Spinal cord (tissue), 10 donors: Measurements from ENCODE around the gene NUDT3. TPM values are rescaled to one million over a fixed set of nuclear protein-coding genes. Genes with fewer than 3 reads are reported as not detected.
A peak's percentile ranks its signal among the peaks of the same experiment; 100 is the strongest.
"Not testable (repeated sequence)": the region's sequence is repeated elsewhere in the genome, so short reads cannot be mapped to it uniquely, and the experiment has no call there.

Source experiments
- DNase-seq, 6 donors: peaks; one replicate each; pipeline versions ENCODE4 v3.0.0 to v3.0.0-alpha.2; 2013 to 2015; ENCODE audit warnings: low spot score in 6 of 6, low read depth in 4 of 6
- H3K27ac ChIP-seq: one replicate; pipeline ENCODE4 v1.5.1; 2013; ENCODE audit warnings: low read depth, low read length, control low read depth
- H3K27me3 ChIP-seq: one replicate; pipeline ENCODE4 v1.6.1; 2013; ENCODE audit warnings: low read length; ENCODE audit not compliant: control insufficient read depth, insufficient read depth
- H3K36me3 ChIP-seq: one replicate; pipeline ENCODE4 v1.6.1; 2013; ENCODE audit warnings: low read length; ENCODE audit not compliant: control insufficient read depth, insufficient read depth
- H3K4me1 ChIP-seq: one replicate; pipeline ENCODE4 v1.6.1; 2013; ENCODE audit warnings: low read length; ENCODE audit not compliant: control insufficient read depth, insufficient read depth
- H3K4me3 ChIP-seq: one replicate; pipeline ENCODE4 v1.5.1; 2013; ENCODE audit warnings: low read depth, low read length, control low read depth
- H3K9me3 ChIP-seq: one replicate; pipeline ENCODE4 v1.6.1; 2013; ENCODE audit warnings: low read length; ENCODE audit not compliant: control insufficient read depth, insufficient read depth
- WGBS: methylation state at CpG from one replicate; pipeline ENCODE4 v1.1.5; 2013; ENCODE audit warnings: missing lambda C conversion rate; ENCODE audit not compliant: insufficient coverage; 5-methylcytosine and 5-hydroxymethylcytosine counted together
- polyA plus RNA-seq, 2 donors: library from polyadenylated mRNA; unstranded; fragments of 120-200 nt; gene quantifications; one replicate each; pipeline ENCODE4 v1.2.1, GENCODE V29; 2013; ENCODE audit not compliant: insufficient read length in 2 of 2
- total RNA-seq, 2 donors: library from RNA; depleted of rRNA in 1 of 2; stranded (reverse); fragments of 120-200 nt in 1 of 2; fragments of >200 nt in 1 of 2; gene quantifications; one replicate each; pipeline versions ENCODE4 v1.2.3 to v1.2.4, GENCODE V29; 2013 to 2014
- donor health status: healthy.

The NUDT3 gene
- total and polyA plus RNA-seq, 4 donors = 43.8 to 106 (median 59.8) TPM

DNA sequence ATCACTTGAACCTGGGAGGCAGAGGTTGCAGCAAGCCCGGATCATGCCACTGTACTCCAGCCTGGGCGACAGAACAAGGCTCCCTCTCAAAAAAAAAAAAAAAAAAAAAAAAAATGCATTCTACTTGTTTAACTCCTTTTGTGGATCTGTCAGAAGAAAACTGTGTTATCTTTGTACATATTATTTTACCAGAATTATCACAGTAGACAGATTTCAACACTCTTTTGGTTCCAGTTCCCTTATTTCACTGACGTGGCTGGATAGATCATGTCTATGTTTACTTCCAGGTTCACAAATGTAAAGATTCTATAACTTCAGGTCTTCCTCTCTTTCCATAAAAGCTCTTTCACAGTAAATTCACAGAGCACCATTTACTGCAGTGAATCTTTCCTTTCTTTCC, 18.4 kb downstream of the NUDT3 start:
- Histone ChIP-seq H3K9me3 (no peaks in the 10 kb centered on the region), H3K27ac (peak overlapping the region; percentile 4), H3K4me3 (no peak overlapping the region), H3K27me3 (no peaks in the 10 kb centered on the region), H3K4me1 (no peaks in the 10 kb centered on the region), H3K36me3 (no peaks in the 10 kb centered on the region)
- DNase-seq = no peak
- WGBS = 20% methylated on average over 1 of the region's 3 CpGs

DNA sequence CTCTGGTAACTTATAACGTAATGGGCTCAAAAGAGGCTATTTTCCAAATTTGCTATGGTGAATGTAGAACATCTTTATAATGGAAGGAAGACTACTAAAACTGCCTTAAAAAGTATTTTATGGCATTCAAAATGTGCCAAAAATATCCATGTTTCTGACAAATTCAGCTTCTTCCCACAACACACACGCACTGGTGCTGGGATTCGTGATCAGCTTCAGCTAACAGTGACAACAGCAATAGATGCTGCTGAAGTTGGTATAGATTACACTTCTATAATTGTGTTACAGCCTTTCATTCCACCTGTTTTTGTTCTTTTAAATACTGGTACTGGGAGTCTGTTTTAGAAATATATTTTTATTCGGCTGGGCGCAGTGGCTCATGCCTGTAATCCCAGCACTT, 19.0 kb downstream of the NUDT3 start:
- Histone ChIP-seq H3K9me3 (no peaks in the 10 kb centered on the region), H3K27ac (no peak overlapping the region), H3K4me3 (no peak overlapping the region), H3K27me3 (no peaks in the 10 kb centered on the region), H3K4me1 (no peaks in the 10 kb centered on the region), H3K36me3 (peaks cover 3% of the 10 kb centered on the region)
- no peak for DNase-seq
- WGBS = 100% methylated on average over 1 of the region's 5 CpGs

DNA sequence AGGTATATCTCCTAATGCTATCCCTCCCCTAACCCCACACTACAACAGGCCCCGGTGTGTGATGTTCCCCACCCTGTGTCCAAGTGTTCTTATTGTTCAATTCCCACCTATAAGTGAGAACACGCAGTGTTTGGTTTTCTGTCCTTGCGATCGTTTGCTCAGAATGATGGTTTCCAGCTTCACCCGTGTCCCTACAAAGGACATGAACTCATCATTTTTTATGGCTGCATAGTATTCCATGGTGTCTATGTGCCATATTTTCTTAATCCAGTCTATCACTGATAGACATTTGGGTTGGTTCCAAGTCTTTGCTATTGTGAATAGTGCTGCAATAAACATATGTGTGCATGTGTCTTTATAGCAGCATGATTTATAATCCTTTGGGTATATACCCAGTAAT, 20.6 kb downstream of the NUDT3 start:
- not testable (repeated sequence) for H3K27ac ChIP-seq, DNase-seq, H3K27me3 ChIP-seq, H3K4me1 ChIP-seq, H3K4me3 ChIP-seq, H3K9me3 ChIP-seq, H3K36me3 ChIP-seq
- WGBS = no CpG with 5 or more reads among the region's 5 CpGs

DNA sequence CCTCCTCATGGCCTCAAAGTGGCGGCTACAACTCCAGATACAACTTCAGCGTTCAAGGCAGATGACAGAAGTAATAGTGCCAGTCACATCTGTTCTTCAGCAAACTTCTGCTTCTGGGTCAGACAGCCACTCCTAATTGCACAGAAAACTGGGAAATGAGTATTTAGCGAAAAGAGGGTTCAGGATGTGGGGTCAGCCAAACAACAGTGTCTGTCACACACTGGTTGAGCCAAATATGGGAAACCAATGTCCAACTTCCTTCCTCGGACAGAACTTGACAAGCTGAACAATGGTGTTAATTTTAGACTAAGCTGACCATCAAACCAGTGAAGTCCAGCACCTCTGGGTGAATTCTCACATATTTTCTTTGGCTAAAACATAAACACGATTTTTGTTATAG, 22.1 kb downstream of the NUDT3 start:
- Histone ChIP-seq H3K9me3 (no peaks in the 10 kb centered on the region), H3K27ac (no peak overlapping the region), H3K36me3 (peaks cover 4% of the 10 kb centered on the region), H3K4me3 (no peak overlapping the region), H3K27me3 (no peaks in the 10 kb centered on the region), H3K4me1 (no peaks in the 10 kb centered on the region)
- DNase-seq = no peak
- 100% methylated on average over 2 of the region's 5 CpGs for WGBS

DNA sequence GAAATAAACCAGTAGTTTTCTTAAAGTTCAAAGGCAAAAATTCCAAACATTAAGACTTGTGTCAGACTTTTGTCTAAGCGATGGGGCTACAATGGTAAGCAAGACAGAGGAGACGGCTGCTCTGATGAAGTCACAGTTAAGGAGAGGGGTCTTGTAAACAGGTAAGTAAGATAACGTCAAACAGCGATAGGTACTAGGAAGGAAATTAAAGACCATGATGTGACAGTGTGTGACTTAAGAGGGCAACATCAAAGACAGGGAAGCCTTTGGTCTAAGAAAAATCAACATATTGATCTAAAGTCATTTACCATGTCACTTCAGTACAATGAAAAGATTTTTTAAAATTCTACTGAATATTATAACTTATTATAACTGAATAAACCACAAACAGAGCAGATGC, 23.1 kb downstream of the NUDT3 start:
- H3K27me3 ChIP-seq = no peaks in the 10 kb centered on the region
- no peak overlapping the region for H3K4me3 ChIP-seq
- H3K9me3 ChIP-seq = no peaks in the 10 kb centered on the region
- H3K4me1 ChIP-seq = no peaks in the 10 kb centered on the region
- 100% methylated on average over 1 of the region's 4 CpGs for WGBS
- H3K27ac ChIP-seq = no peak overlapping the region
- DNase-seq = no peak
- peaks cover 4% of the 10 kb centered on the region for H3K36me3 ChIP-seq

DNA sequence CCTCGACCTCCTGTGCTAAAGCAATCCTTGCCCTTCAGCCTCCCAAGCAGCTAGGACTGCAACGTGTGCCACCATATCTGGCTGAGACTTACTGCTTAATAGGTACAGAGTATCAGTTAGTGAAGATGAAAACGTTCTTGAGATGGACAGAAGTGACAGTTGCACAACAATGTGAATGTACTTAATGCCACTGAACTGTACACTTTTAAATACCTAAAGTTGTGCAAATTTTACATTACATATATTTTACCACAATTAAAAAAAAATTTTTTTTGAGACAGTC, 25.9 kb downstream of the NUDT3 start:
- Histone ChIP-seq H3K36me3 (peaks cover 4% of the 10 kb centered on the region), H3K27ac (no peak overlapping the region), H3K9me3 (no peaks in the 10 kb centered on the region), H3K4me1 (no peaks in the 10 kb centered on the region), H3K4me3 (no peak overlapping the region), H3K27me3 (no peaks in the 10 kb centered on the region)
- 73% methylated on average over 1 of the region's 3 CpGs for WGBS
- no peak for DNase-seq

DNA sequence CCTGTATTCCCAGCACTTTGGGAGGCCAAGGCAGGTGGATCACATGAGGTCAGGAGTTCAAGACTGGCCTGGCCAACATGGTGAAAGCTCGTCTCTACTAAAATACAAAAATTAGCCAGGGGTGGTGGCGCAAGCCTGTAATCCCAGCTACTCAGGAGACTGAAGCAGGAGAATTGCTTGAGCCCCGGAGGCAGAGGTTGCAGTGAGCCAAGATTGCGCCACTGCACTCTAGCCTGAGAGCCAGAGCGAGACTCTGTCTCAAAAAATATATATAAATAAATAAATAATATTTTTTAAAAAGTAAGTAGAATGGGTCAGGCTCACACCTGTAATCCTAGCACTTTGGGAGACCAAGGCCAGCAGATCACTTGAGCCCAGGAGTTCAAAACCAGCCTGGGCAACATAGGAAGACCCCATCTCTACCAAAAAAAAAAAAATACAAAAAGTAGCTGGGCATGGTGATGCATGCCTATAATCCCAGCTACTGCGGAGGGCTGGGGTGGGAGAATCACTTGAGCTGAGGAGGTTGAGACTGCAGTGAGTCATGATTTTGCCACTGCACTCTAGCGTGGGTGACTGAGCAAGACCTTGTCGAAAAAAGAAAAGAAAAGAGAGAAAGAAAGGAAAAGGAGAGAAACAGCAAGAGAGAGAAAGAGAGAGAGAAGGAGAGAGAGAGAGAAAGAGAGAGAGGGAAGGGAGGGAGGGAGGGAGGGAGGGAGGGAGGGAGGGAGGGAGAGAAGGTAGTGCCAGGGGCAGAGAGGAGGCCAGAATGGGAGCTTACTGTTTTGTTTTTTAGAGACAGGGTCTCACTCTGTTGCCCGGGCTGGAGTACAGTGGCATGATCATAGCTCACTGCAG, 26.5 kb downstream of the NUDT3 start:
- WGBS = 78% methylated on average over 3 of the region's 9 CpGs
- not testable (repeated sequence) for DNase-seq, H3K27ac ChIP-seq

DNA sequence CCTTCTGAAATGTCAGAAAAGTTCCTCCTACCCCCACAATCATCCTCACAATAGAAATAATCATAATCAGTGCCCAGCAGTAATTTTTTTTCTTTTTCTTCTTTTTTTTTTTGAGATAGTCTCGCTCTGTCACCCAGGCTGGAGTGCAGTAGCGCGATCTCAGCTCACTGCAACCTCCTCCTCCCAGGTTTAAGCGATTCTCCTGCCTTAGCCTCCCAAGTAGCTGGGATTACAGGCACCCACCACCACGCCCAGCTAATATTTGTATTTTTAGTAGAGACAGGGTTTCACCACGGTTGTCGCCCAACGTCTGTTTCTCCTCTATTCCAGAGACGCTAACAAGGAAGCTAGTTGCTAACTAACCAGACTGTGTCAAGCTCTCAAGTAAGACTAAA, 28.8 kb downstream of the NUDT3 start:
- not testable (repeated sequence) for H3K27ac ChIP-seq, H3K36me3 ChIP-seq, H3K4me3 ChIP-seq, H3K9me3 ChIP-seq, DNase-seq, H3K27me3 ChIP-seq, H3K4me1 ChIP-seq
- WGBS = 83% methylated on average over 3 of the region's 9 CpGs

More for the DNA sequence above, 26.5 kb downstream of the NUDT3 start:
- not testable (repeated sequence) for H3K36me3 ChIP-seq, H3K9me3 ChIP-seq, H3K27me3 ChIP-seq, H3K4me3 ChIP-seq, H3K4me1 ChIP-seq

DNA sequence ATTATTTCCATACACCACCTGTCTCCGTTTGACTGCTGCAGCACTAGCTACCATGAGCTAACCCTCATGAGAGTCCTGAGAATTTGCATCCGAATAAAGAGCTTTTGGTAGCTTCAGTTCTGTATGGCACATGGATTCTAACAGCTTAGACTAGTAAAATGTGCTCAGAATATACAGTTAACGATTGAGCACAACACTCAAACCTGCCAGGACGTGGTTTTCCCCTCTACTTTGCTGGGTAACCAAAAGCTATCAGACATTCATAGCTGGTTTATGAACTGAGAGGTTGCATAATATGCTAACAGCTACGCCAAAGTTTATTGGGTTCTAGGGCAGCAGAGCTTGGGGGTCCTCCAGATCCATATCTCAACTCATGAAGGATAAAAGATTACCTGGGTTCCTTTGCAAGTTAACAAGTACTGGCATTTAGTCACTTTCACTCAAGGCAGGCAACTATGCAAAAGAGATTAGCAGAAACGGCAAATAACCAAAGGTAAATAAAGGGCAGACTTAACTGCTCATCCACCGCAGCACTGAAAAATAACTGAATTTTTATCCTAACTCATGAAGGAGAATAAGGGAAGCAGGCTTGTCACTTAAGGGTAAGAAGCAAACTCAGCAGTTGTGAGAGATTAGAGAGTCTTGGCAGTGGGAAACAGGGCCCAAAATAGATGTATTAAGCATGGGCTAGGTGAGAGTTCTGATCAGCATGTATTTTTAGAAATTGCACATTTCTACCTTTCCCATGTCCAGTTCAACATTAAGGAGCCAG, 29.4 kb downstream of the NUDT3 start:
- H3K36me3 ChIP-seq = no peaks in the 10 kb centered on the region
- H3K4me1 ChIP-seq = no peaks in the 10 kb centered on the region
- H3K27ac ChIP-seq = no peak overlapping the region
- no peak overlapping the region for H3K4me3 ChIP-seq
- peak in 1 of 6 donors; percentile 40 for DNase-seq
- no CpG with 5 or more reads among the region's 7 CpGs for WGBS
- H3K9me3 ChIP-seq = no peaks in the 10 kb centered on the region
- no peaks in the 10 kb centered on the region for H3K27me3 ChIP-seq

DNA sequence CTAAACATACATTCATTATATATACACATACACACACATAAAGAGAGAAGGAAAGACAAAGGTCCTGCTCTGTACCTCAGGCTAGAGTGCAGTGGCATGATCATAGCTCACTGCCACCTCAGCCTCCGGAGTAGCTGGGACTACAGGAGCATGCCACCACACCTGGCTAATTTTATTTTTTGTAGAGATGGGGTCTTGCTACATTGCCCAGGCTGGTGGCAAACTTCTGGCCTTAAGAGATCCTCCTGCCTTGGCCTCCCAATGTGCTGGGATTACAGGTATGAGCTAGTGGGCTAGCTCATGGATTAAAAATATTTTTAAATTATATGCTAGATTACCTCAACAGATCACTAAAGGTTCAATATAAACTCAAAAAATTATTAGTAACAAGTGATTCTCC, 30.3 kb downstream of the NUDT3 start:
- Histone ChIP-seq H3K27ac (no peak overlapping the region), H3K4me1 (no peaks in the 10 kb centered on the region)
- WGBS = no CpG with 5 or more reads among the region's 1 CpG

More for the DNA sequence above, 30.3 kb downstream of the NUDT3 start:
- H3K36me3 ChIP-seq = no peaks in the 10 kb centered on the region
- H3K4me3 ChIP-seq = no peak overlapping the region
- no peak for DNase-seq
- H3K27me3 ChIP-seq = no peaks in the 10 kb centered on the region
- no peaks in the 10 kb centered on the region for H3K9me3 ChIP-seq
